K562 (cell line): ENCODE results near the gene TMEM14C.

Experiments
- CTCF ChIP-seq, 3 experiments: IDR thresholded peaks in 2 of 3; conservative IDR thresholded peaks in 1 of 3; 2 replicates each; pipeline ENCODE4 v1.5.1; 2011 to 2012; ENCODE audit warnings: low read length in 3 of 3, mild to moderate bottlenecking in 3 of 3, control low read depth in 2 of 3, improper control_type of control experiment in 1 of 3, inconsistent platforms in 1 of 3, low read depth in 1 of 3, mixed read lengths in 1 of 3, moderate library complexity in 1 of 3; ENCODE audit not compliant: insufficient read depth in 2 of 3
- EZH2 ChIP-seq: IDR thresholded peaks from 2 replicates; pipeline ENCODE4 v1.6.1; 2012; ENCODE audit warnings: low read depth, mild to moderate bottlenecking, inconsistent platforms, low read length, borderline replicate concordance
- NEUROD1 ChIP-seq: fragments of 150-350 bp; IDR thresholded peaks from 2 replicates; pipeline ENCODE4 v1.6.1; 2014; ENCODE audit warnings: borderline replicate concordance, low read length, low read depth; ENCODE audit not compliant: partially characterized antibody
- PHF21A ChIP-seq: fragments of 450-650 bp; IDR thresholded peaks from 2 replicates; pipeline ENCODE4 v1.6.1; 2017; ENCODE audit warnings: low read depth, borderline replicate concordance
- RNF219 ChIP-seq: fragments of 250-450 bp; sonication (Bioruptor Pico); IDR thresholded peaks from 2 replicates; pipeline ENCODE4 v1.5.0; 2022; ENCODE audit warnings: mild to moderate bottlenecking
- SRSF3 ChIP-seq: fragments of 200-400 bp; formaldehyde crosslinking; IDR thresholded peaks from 2 replicates; pipeline ENCODE4 v1.6.1; 2016; ENCODE audit warnings: mild to moderate bottlenecking, low read length, moderate library complexity; ENCODE audit not compliant: insufficient read depth
- ZNF639 ChIP-seq, 2 experiments: fragments of 200-800 bp in 1 of 2; sonication (Bioruptor generic) in 1 of 2; sonication (generic) in 1 of 2; formaldehyde crosslinking in 1 of 2; IDR thresholded peaks in 1 of 2; conservative IDR thresholded peaks in 1 of 2; 2 replicates each; pipeline versions ENCODE4 v1.5.0 to v1.6.1; 2016 to 2020; ENCODE audit warnings: missing compliant biosample characterization in 1 of 2, missing genetic modification characterization in 1 of 2, missing genetic modification reagents in 1 of 2

DNA sequence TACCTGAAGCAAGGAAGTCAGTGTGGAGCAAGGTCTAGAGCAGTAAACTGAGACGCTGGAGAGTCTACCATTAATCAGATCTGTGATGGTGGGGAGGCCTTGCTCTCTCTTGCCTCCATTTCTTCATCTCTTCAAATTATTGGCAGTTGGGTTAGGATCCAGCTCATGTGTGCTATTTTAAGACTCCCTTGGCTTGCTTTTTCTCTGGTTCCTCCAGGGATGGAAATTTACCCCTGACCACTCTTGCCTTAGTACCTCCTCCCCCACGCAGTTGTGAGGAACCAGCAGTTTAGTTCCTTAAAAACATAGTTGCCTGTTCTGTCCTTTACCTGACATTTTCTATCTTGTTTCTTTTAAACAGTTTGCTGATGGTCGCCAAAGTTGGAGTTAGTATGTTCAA, 7.4 kb downstream of the TMEM14C start:
- TF ChIP-seq PHF21A (no peak), RNF219 (CRISPR knock-in tag) (no peak), SRSF3 (no peak), EZH2 (no peak), ZNF639 (CRISPR knock-in tag; conservative IDR thresholded peaks at IDR 0.05 in 1 of 2, IDR thresholded peaks at IDR 0.05 in 1 of 2) (no peak), NEUROD1 (no peak), CTCF (IDR thresholded peaks at IDR 0.05 in 2 of 3, conservative IDR thresholded peaks at IDR 0.05 in 1 of 3; ENCODE audit: insufficient read depth in 2 of 3, low read depth in 1 of 3, low read length in 3 of 3) (no peak)
